Dermis microvascular lymphatic vessel endothelial cell (primary cell): ENCODE results near the gene CYTH1. TPM values are rescaled to one million over a fixed set of nuclear protein-coding genes. Genes with fewer than 3 reads are reported as not detected.
A peak's percentile ranks its signal among the peaks of the same experiment; 100 is the strongest.

ENCODE experiments used
- DNase-seq, 2 donors: peaks; one replicate each; pipeline versions ENCODE4 v3.0.0 to v3.0.0-alpha.2; 2010; ENCODE audit warnings: low read depth in 2 of 2
- total RNA-seq: library from RNA; depleted of rRNA; stranded (reverse); fragments of >200 nt; gene quantifications from 2 replicates; pipeline ENCODE4 v1.2.1, GENCODE V29; 2014

CYTH1 gene, protein sequence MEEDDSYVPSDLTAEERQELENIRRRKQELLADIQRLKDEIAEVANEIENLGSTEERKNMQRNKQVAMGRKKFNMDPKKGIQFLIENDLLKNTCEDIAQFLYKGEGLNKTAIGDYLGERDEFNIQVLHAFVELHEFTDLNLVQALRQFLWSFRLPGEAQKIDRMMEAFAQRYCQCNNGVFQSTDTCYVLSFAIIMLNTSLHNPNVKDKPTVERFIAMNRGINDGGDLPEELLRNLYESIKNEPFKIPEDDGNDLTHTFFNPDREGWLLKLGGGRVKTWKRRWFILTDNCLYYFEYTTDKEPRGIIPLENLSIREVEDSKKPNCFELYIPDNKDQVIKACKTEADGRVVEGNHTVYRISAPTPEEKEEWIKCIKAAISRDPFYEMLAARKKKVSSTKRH
- 15.4 and 22.9 TPM in 2 replicates for total RNA-seq

DNA sequence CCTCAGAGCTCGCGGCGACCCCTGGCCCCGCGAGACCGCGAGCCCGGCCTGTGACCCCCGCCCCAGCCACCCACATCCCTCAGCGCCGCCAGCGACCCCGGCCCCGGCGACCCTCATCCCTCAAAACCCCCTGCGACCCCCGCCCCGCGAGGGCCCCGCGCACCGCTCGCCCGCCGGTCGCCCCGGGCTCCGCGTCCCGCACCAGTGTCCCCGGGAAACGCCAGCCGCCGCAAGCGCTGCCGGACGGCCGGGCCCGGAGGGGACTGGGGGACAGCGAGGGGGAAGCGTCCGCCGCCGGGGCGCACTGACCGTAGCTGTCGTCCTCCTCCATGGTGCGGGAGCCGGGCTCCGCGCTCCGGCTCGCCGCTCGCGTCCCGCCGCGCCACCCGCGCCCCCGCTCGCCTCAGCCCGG lies at the start of gene CYTH1:
TSS of gene CYTH1 (minus strand) at position 381 of the 412 bp plus-strand sequence. CDS start at position 331, 50 bp downstream.
- DNase-seq, result no peak

DNA sequence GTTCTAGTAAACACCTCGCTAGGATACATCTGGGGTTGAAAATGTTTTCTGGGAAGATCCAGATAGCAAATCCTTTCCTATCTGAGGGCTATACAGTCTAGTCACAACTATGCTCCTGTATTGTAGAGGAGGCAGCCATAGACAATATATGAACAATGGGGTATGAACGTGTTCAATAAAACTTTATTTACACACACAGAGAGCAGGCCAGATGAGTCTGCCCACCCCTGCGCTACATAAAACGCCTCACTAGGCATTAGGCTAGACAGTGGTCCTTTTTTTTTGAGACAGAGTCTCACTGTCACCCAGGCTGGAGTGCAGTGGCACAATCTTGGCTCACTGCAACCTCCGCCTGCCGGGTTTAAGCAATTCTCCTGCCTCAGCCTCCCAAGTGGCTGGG lies 47.4 kb upstream of the CYTH1 start:
- DNase-seq, result no peak

DNA sequence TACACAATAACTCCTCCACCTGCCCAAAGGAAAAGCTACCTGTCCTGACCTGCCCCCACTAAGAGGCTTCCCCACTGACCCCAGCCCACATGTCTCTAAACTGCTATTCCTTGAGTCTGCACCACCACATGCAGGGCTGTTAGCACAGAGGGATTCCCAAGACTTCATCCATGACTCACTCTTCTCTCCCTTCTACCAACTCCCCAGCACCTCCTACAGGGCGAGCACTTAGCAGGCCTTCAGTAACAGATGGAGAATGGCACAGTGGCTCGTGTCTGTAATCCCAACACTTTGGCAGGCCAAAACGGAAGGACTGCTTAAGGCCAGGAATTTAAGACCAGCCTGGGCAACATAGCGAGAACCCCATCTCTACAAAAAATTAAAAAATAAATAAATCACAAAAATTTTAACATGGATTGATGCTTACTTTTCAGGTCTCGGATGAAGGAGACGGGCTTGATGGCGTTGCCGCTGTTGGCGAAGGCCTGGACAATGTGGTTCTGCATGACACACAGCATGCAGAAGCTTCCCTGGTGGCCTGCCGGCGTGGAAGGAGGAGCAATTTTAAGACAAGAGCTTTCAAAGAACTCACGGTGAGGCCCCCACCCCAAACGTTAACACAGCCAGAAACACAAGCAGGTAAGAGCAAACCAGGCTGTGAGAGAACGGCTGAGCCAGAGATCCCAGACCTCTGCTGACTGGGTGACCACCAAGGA lies 46.6 kb upstream of the CYTH1 start:
- DNase-seq, result peak in 1 of 2 donors; percentile 47

DNA sequence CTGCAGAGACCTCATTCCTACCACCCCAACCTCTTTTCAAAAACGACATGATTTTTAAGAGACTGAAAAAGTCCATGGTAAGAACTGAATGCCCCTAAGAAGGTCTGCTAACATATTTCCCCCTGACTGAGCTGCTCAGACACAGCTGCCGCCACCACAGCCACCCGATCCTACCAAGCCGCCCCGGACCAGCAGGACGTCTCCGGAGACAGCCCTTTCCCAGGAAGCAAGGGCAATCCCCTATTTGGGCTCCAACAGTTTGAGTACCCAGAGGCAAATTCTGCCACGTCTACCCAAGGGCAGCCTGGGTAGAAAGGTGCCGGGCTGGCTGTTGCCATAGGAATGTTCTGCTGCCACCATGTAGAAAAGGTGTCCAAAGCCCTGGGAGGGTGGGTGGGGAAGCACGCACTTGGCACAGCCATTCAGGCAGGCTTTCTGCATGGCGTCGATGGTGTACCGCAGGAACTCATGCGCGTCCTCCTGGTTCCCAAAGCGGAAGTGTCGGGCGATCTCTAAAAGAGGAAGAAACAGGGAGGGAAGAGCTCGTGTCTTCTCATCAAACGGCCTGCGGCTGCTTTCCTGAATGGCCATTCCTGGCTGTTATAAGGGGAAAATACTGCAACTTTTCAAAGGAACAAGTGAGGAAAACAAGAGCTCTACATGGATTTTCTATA lies 44.9 kb upstream of the CYTH1 start:
- no peak for DNase-seq

DNA sequence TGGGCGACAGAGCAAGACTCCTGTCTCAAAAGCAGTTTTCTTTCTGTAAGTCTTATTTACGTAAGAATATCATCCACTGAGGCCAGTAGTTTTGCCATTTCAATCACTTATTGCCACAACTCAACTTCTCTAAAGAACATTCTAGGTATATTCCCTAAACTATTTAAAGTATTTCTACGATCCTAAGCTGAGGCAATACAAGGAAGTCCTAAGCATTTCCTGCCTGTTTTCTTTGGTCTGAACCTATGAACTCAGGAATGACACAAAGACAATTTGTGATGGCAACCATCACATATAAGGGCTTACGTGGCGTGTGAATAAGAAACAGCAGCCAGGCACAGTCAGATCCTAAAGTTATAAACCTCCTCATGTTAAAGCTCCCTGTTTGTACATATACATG lies 44.3 kb upstream of the CYTH1 start:
- peak in 1 of 2 donors; percentile 40 for DNase-seq

DNA sequence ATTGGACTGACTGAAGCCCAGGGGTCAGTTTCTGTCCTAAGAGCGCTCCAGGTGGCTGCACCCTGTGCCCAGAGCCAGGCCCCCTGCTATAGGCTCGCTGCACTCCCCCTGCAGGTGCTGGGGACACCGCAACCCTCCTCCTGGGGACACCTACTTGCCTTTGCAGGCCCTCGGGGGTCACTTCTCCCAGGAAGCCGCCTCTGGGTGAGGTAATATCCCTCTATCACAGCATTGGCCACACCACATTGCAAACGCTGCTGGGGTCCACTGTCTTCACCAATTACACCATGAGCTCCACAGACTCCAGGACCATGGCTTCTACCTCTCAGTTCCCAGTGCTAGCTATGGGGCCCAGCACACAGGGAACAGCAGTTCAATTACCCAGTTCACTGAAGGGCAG lies 43.6 kb upstream of the CYTH1 start:
- DNase-seq, result no peak

DNA sequence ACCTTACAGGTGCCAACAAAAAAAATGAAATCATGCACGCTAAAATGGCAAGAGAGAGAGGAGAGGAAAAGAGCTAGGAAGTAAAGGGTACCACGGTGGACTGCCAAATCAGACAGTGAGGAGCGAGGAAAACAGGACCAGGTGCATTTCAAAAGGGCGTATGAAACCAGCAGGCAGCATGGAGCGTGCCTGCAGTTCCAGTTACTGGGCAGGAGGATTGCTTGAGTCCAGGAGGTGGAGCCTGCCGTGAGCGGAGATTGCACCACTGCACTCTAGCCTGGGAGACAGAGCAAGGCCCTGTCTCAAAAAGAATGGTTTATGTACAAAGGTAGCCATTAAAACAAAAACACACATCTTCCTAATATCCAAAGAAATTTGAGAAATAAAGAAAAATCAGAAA lies 42.2 kb upstream of the CYTH1 start:
- DNase-seq, result no peak

DNA sequence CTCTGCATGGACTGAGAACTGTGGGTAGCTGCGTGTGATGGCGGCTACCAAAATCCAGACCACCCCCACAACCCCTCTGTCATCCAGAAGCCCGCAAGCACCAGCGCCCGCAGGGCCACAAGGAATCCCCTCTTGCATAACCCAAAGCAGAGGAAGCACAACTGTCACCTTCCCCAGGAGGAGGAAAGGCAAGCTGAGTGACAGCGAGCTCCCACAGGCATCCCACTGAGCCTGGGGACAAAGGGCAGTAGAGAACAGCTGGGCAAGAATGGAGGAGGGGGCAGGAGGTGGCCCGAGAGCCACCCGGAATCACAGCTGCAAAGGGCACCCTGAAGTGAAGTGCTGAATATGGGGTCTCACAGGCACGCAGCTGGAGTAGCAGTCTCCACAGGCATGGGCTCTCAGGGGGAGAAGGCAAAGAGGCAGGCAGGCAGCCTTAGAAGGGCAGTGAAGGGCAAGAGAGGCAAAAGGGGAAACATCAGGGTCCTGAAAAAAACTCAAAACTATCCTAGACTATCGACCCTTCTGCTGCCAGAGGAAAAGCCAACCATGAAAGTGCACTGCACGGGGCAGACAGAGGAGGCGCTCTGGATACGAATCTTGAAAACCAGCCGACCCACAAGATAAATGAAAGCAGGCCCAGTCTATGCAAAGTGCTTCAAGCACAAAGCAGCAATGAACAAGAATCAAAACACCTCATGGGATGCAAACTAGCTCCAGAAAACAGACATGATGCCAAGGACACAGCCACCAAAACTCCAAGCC lies 41.4 kb upstream of the CYTH1 start:
- no peak for DNase-seq

DNA sequence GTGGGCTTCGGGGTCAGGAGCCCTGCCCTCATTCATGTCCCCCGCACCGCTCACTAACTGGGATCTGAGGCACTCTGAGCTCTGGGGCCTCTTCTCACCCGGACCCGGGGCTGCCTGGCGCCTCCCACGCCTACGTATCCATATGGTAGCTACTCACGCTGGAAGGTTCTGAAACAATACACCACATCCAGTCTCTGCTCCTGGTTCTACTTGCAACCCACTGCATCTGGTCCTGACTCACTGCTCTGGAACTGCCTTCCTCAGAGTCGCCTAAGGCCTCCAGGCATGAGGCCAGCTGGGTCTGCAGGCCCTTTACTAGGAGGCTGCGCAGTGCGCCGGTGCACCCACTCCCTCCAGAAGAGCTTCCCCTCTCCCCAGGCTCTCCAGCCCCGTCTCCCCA lies 40.5 kb upstream of the CYTH1 start:
- DNase-seq, result no peak

DNA sequence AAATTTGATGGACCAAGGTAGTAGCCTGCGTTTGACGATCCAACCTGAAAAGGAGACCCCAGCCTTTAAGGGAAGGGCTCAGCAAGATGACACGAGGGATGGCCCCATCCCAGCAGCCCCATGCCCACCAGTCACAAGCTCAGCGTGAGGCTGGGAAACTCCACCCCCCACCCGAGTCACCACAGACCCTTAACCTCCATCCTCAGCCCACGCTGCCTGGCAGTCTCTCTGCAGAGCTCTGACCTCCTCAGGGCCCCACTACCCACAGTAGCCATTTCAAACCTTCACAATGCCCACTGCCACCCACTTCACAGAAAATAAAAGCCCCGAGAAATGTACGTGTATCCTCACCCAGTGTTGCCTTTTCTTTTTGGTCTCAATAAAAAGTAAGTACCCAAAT lies 39.9 kb upstream of the CYTH1 start:
- DNase-seq, result no peak

DNA sequence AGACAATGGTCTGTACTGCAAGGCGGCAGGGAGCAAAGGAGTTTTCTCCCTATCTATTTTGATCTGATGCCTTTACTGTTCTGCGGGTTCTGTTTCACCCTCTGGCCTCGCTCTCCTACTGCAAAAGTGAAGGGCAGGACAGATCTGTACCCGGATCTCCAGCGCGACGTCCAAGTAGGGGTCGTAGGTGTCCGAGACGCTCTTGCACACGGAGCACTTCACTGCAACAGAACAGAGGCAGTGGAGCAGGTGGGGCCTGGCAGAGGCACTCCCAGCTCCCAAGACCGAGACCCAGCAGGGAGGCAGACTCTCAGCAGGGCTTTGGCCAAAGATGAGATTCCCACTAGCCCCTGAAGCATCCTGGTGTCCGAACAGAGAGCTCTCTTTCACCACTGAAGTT lies 38.8 kb upstream of the CYTH1 start:
- no peak for DNase-seq

DNA sequence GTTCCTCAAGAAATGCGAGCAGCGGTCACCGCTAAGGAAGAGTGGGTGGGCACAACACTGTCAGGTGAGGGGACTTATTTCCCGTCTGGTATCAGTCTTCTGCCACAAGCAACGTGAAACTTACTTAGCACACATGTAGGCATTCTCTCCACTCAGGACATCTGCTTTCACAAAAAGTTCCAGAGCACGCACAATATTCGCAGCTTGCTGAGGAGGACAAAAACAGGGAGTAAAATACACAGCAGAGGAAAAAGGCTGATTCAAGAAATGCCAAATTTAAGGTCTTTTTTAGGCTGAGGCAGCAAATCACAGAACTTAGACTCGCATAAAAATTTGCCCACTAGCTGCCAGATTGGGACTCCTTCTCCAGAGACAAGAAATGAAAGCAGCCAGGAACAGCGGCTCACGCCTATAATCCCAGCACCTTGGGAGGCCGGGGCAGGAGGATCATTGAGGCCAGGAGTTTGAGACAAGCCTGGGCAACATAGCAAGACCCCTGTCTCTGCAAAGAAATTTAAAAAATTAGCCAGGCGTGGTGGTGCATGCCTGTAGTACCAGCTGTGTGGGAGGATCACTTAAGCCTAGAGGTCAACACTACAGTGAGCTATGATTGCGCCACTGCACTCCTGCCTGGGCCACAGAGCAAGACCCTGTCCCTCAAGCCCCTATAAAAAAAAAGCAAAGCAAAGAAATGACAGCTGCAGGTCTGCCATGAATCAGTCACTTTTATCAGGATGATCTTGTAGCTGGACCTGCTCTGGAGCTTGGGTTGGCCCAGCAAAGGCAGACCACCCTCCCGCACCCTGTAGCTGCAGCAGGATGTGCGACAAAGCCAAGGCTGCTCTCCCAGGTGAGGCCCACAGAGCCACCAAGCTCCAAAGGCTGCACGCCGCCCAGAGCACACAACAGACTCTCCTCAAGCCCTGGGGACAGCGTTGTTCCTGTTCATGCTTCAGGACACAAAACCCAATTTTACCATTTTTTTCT lies 38.0 kb upstream of the CYTH1 start:
- no peak for DNase-seq

DNA sequence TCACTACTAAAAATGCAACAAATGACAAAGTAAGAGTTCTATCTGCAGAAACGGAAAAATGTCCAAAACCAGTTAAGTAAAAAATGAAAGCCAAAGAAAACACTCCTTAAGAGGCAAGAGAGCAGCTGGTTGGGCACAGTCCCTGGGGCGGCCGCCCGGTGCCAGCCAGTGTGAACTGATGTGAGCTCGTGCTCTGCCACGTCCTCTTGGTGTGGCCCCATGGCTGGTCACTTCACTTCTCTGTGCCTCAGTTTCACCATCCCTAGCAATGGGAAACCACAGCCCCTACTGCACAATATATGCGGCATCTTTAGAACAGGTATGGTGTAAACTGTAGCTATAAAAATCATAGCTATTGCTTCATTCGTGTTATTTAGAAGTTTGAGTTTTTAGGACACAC lies 37.3 kb upstream of the CYTH1 start:
- DNase-seq, result peak in 1 of 2 donors; percentile 21

DNA sequence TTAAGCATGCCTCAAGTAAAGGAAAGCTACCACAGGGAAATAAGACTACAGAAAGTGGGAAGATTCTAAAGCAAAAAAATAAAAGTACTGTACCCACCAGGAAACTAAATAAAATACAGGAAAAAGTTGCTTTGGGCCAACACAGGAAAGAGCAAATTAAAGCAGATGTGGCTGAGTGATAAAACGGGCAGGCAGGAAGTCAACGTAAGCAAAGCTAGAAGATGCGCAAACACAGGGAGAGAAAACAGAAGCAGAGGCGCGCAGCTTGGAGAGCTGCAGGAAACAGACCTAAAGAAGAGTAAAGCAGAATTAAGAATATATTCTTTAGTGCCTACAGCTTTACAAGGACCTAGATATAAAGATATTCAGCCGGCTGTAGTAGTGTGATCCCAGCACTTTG lies 36.9 kb upstream of the CYTH1 start:
- DNase-seq, result peak; percentile 88 to 92

DNA sequence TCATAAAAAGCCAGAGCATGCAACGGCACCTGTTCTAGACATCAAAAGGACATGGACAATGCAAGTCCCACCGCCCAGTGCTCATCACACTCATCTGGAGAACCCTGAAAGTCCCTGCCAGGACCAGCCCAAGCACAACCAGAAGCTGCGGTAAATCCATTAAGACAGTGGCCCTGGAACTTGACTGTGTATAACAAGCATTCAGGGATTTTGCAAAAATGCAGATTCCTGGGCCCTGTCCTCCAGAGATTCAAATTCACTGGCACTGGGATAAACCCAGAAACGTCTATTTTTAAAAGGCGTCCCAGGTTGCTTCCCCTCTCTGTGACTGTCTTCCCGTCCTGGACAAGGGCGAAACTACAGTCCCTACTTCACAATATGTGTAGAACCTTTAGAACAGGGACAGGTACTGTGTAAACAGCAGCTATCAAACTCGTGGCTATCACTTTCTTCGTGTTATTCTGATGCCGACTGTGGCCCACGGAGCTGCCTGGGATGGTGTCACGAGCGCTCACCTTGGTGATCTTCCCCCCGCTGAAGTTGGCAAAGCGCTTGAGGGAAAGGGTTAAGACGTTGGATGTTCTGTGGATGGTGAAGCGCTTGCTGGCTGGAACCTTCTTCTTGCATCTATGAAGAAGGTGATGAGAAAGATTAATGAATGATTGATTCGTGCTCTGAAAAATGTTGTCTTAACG lies 36.2 kb upstream of the CYTH1 start:
- DNase-seq, result no peak

DNA sequence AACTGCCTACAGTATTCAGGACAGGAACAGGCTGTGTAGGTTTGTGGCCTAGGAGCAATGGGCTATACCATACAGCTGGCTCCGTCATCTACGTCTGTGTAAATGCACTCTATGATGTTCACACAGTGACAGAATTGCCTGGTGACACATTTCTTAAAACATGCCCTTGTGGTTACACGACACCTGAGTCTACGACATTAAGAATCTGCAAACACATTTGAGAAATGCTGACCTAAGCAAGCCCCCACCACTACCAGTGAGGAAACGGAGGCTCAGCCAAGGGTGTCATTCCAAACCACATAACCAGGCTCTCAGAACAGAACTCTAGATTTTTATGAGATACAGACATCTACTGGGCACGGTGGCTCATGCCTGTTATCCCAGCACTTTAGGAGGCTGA lies 35.0 kb upstream of the CYTH1 start:
- DNase-seq, result no peak

DNA sequence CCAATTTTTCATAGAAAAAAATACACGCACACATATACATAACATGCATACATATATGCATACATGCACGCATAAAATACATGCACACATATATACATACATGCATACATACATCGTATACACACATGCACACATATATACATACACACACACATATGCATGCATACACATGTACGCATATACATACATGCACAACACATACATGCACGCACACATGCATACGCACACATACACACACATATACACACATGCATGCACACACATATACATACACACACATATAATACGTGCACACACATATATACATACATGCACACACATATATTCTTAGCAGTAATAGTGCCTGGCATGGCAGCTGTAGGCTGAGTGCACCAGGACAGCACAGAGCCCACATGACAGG lies 33.6 kb upstream of the CYTH1 start:
- DNase-seq, result no peak

DNA sequence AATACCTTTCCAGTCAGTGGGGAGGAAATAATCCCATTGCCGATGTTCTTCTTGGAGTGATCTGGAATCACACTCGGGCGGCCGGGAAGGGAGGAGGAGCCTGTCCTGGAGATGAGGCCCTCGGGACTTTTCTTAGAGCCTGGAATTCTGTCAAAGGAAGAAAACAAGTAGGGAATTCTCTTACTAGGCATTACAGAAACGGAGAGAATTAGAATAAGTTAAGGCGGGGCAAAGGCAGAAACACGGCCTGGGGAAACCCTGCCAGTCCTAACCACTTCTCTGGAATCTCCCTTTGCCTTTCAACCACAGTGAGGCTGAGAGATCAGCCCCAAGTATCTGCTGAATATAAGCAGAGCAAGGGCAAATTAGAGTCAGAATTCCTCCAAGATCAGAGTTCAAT lies 30.8 kb upstream of the CYTH1 start:
- DNase-seq, result no peak

DNA sequence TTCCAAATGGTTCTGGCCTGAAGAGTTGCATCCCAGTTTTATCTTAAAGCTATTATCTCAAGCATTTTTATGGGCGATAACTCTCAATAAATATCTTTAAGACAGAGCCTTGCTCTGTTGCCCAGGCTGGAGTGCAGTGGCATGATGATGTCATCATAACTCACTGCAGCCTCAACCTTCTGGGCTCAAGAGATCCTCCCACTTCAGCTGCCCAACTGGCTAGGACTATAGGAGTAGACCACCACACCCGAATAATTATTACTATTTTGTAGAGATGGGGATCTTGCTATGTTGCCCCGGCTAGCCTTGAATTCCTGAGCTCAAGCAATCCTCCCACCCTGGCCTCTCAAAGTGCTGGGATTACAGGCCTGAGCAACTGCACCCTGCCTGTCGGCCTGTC lies 26.1 kb upstream of the CYTH1 start:
- DNase-seq, result no peak

DNA sequence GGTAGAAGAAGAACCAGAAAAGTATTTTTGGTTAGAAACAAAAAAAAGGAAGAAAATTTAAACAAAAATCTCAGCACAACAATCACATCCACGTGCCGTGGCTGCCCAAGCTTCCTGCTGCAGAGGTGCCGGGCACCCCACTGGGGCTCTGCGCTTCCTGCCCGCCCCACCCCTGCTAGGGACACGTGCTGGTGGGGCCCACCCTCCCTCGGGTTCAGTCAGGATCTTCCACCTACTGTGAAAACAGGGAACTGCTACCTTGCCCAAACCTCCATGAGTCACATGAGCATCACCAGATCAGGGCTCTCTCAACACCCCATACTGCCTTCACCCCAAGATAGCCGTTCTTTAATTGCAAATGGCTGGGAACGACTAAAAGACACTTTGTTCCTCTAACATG lies 24.4 kb upstream of the CYTH1 start:
- no peak for DNase-seq
